Adrenal gland (tissue), 5 donors: ENCODE results near the gene TMEM61.

Experiments used
- CTCF ChIP-seq, 6 experiments: fragments of 450-650 bp in 4 of 6; fragments of 200-600 bp in 2 of 6; sonication (generic) in 1 of 6; IDR thresholded peaks; 1 replicate in 5 of 6; 2 replicates in 1 of 6; pipeline versions ENCODE4 v1.5.1 to v1.8.0; 2016 to 2021; ENCODE audit warnings: antibody characterized with exemption in 6 of 6, mild to moderate bottlenecking in 2 of 6, moderate library complexity in 1 of 6
- POLR2A ChIP-seq, 2 donors: fragments of 450-650 bp; IDR thresholded peaks; one replicate each; pipeline ENCODE4 v1.6.1; 2017; ENCODE audit warnings: antibody characterized with exemption in 2 of 2, mild to moderate bottlenecking in 2 of 2, moderate library complexity in 1 of 2
- donor health status: DM: no; HTN: no; CAD: no.

DNA sequence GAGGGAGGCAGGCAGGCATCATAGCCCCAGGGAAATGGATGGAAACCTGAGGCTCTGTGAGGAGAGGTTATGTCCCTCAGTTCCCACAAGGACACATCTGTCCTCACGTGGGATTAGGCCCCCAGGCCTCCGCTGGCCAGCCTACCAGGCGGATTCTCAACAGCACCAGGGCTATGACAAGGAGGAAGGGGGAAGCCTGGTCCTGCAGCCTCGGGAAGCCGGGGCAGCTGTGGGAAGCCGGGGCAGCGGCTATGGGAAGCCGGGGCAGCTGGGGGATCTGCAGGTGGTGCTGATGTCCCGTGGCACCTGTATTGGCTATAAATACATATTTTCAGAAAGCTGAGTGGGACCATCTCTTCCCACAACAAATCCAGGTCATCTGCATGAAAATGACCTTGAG lies 38.0 kb downstream of the TMEM61 start:
- no peak for TF ChIP-seq CTCF (IDR thresholded peaks at IDR 0.05)
- TF ChIP-seq POLR2A (IDR thresholded peaks at IDR 0.05), result no peak
